Measurements from ENCODE around the gene PPP1R16B. TPM values are rescaled to one million over a fixed set of nuclear protein-coding genes. Genes with fewer than 3 reads are reported as not detected.

PPP1R16B gene
- polyA plus RNA-seq, 2 of the 4 experiments (the other 2 are of a cell fraction): 0.17 to 0.31 TPM

DNA sequence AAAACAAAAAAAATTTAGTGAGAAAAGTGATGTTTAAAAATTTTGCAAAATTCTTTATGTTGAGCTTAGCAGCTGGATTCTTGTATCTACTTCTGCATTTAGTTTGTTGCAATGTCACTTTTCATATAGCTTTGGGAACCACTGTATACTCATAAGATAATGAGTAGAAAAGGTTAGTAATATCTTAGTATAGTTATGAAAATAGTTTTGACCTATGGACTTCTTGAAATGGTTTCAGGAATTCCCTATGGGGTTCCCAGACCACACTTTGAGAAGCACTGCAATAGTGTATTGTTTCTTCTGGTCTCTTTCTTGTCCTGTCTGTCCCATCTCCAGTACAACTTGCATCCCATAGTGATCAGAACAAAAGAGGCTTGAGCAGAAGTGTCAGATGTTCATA is 29.4 kb downstream of the PPP1R16B start:
- POLR2A ChIA-PET: no interaction called here
- CTCF ChIA-PET: interaction anchor here (1.7 kb wide), 1 partner anchor 45 kb away, joined by 5 read pairs; no protein-coding TSS in a partner anchor
- no peak for ATAC-seq
- Histone ChIP-seq H3K9me3 (no peaks in the 10 kb centered on the region), H3K27ac (no peak overlapping the region), H3K4me3 (no peak overlapping the region), H3K4me1 (no peaks in the 10 kb centered on the region), H3K4me2 (no peak overlapping the region)
- TF ChIP-seq, protein P1, sequence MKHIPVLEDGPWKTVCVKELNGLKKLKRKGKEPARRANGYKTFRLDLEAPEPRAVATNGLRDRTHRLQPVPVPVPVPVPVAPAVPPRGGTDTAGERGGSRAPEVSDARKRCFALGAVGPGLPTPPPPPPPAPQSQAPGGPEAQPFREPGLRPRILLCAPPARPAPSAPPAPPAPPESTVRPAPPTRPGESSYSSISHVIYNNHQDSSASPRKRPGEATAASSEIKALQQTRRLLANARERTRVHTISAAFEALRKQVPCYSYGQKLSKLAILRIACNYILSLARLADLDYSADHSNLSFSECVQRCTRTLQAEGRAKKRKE (CRISPR knock-in tag; IDR thresholded peaks at IDR 0.05; ENCODE audit: low read depth): no peak
- TF ChIP-seq HDAC2 (IDR thresholded peaks at IDR 0.05) (no peak), TP53 (CRISPR knock-in tag; IDR thresholded peaks at IDR 0.05) (no peak)
- no peak for FAIRE-seq
- DNase-seq (ENCODE audit: low read depth in 1 of 2, low spot score in 1 of 2): no peak

DNA sequence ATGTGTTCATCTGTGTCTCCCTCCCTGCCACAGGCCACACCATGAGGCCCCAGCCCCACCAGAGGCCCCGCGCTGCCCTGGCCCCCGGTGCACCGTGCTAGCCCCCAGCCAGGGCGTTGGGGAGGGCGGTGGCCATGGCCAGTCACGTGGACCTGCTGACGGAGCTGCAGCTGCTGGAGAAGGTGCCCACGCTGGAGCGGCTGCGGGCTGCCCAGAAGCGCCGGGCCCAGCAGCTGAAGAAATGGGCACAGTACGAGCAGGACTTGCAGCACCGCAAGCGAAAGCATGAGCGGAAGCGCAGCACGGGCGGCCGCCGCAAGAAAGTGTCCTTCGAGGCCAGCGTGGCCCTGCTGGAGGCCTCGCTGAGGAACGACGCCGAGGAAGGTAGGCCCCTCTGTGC is 30.3 kb downstream of the PPP1R16B start:
- H3K27ac ChIP-seq: no peak overlapping the region
- CTCF ChIA-PET: no interaction called here
- no peak for TF ChIP-seq CBX8 (IDR thresholded peaks at IDR 0.05)
- no peak for TF ChIP-seq RCOR1 (IDR thresholded peaks at IDR 0.05; ENCODE audit: low read depth, low read length)
- no peak for TF ChIP-seq ZSCAN20 (CRISPR knock-in tag; IDR thresholded peaks at IDR 0.05)
- TF ChIP-seq HDAC2 (IDR thresholded peaks at IDR 0.05): no peak
- no peak for TF ChIP-seq ZC3H11A (IDR thresholded peaks at IDR 0.05)
- TF ChIP-seq HEYL (CRISPR knock-in tag; IDR thresholded peaks at IDR 0.05): no peak
- TF ChIP-seq, protein P2, sequence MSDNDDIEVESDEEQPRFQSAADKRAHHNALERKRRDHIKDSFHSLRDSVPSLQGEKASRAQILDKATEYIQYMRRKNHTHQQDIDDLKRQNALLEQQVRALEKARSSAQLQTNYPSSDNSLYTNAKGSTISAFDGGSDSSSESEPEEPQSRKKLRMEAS (IDR thresholded peaks at IDR 0.05): no peak
- TF ChIP-seq BHLHE40 (IDR thresholded peaks at IDR 0.05; ENCODE audit: low read depth, low read length): no peak
- TF ChIP-seq FOXS1 (CRISPR knock-in tag; IDR thresholded peaks at IDR 0.05): no peak
- no peak for TF ChIP-seq RARB (CRISPR knock-in tag; IDR thresholded peaks at IDR 0.05)
- TF ChIP-seq, protein P1 (CRISPR knock-in tag; IDR thresholded peaks at IDR 0.05; ENCODE audit: low read depth): no peak
- TF ChIP-seq, protein P3, sequence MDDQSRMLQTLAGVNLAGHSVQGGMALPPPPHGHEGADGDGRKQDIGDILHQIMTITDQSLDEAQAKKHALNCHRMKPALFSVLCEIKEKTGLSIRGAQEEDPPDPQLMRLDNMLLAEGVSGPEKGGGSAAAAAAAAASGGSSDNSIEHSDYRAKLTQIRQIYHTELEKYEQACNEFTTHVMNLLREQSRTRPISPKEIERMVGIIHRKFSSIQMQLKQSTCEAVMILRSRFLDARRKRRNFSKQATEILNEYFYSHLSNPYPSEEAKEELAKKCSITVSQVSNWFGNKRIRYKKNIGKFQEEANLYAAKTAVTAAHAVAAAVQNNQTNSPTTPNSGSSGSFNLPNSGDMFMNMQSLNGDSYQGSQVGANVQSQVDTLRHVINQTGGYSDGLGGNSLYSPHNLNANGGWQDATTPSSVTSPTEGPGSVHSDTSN (IDR thresholded peaks at IDR 0.05): no peak
- no peak for TF ChIP-seq TFCP2L1 (CRISPR knock-in tag; IDR thresholded peaks at IDR 0.05)
- WGBS (ENCODE audit: missing lambda C conversion rate): 87% methylated on average over 19 of the region's 28 CpGs
- no peaks in the 10 kb centered on the region for H3K4me1 ChIP-seq
- POLR2A ChIA-PET: no interaction called here
- FAIRE-seq (no peak), DNase-seq (ENCODE audit: low read depth in 1 of 2, low spot score in 1 of 2) (no peak), ATAC-seq (no peak)
- no peak overlapping the region for H3K4me2 ChIP-seq
- no peaks in the 10 kb centered on the region for H3K9me3 ChIP-seq
- H3K4me3 ChIP-seq: no peak overlapping the region

DNA sequence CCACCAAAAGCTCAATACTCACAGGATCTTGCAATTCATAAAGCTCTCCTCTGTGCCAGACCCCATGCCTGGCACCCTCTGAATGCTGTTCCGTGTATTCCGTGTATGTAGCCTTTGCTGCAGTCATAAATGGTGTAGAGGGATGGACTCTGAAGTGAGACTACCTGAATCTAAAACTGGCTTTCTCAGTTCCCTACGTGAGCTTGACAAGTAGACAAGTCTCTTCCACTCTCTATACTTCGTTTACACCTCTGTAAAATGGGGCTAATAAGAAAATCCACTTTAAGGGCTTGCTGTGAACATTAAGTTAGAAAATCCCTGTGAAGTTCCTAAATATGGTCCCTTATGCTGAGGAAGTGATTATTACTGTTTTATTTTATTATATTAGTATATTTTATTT is 31.5 kb downstream of the PPP1R16B start:
- FAIRE-seq: no peak
- H3K4me1 ChIP-seq: no peaks in the 10 kb centered on the region
- CTCF ChIA-PET: interaction anchor here (1.0 kb wide), 1 partner anchor 10 kb away, joined by 3 read pairs; no protein-coding TSS in a partner anchor
- no peak for ATAC-seq
- no peaks in the 10 kb centered on the region for H3K9me3 ChIP-seq
- H3K4me2 ChIP-seq: no peak overlapping the region
- no peak for DNase-seq (ENCODE audit: low read depth in 1 of 2, low spot score in 1 of 2)
- WGBS (ENCODE audit: missing lambda C conversion rate): 57% methylated on average over 4 of the region's 4 CpGs
- POLR2A ChIA-PET: no interaction called here
- no peak overlapping the region for H3K27ac ChIP-seq
- H3K4me3 ChIP-seq: no peak overlapping the region
- no peak for TF ChIP-seq MAZ (IDR thresholded peaks at IDR 0.05; ENCODE audit: borderline replicate concordance, low read depth, low read length)
- TF ChIP-seq, protein P4, sequence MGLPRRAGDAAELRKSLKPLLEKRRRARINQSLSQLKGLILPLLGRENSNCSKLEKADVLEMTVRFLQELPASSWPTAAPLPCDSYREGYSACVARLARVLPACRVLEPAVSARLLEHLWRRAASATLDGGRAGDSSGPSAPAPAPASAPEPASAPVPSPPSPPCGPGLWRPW (IDR thresholded peaks at IDR 0.05): no peak
- no peak for TF ChIP-seq RARB (CRISPR knock-in tag; IDR thresholded peaks at IDR 0.05)
- no peak for TF ChIP-seq ZFP36 (IDR thresholded peaks at IDR 0.05; ENCODE audit: borderline replicate concordance, partially characterized antibody)
- TF ChIP-seq PHF8 (IDR thresholded peaks at IDR 0.05; ENCODE audit: borderline replicate concordance, low read depth): no peak
- TF ChIP-seq TFCP2L1 (CRISPR knock-in tag; IDR thresholded peaks at IDR 0.05): no peak
- TF ChIP-seq EHF (CRISPR knock-in tag; IDR thresholded peaks at IDR 0.05): no peak
- no peak for TF ChIP-seq POLR2A (IDR thresholded peaks at IDR 0.05; ENCODE audit: low read length)

Data from A549 (cell line).